Measurements from ENCODE around the gene PROB1.
"Not testable (repeated sequence)": the region's sequence is repeated elsewhere in the genome, so short reads cannot be mapped to it uniquely, and the experiment has no call there.

The PROB1 gene

GRCh38 chr5:139410993-139411828, 16.3 kb upstream of the PROB1 start:
- DNase-seq, result no peak

- DNase-seq, result no peak
These were observed 15.5 kb upstream of the PROB1 start for GRCh38 chr5:139410121-139410992.

- not testable (repeated sequence) for DNase-seq
These were observed 14.2 kb upstream of the PROB1 start for GRCh38 chr5:139409116-139409515.

GRCh38 chr5:139408191-139408590, 13.3 kb upstream of the PROB1 start:
- DNase-seq, result no peak

- DNase-seq, result no peak
These were observed 12.6 kb upstream of the PROB1 start for GRCh38 chr5:139407517-139407916.

- DNase-seq, result no peak
These were observed 12.1 kb upstream of the PROB1 start for GRCh38 chr5:139406963-139407362.

GRCh38 chr5:139404484-139404840, 9.6 kb upstream of the PROB1 start:
- DNase-seq, result no peak

GRCh38 chr5:139403787-139404483, 9.0 kb upstream of the PROB1 start, which contains the start of gene SPATA24:
Gene SPATA24, minus strand, starts transcription at chr5:139404089. Its CDS starts 29 bp downstream, at chr5:139404060.
- DNase-seq, result peak; percentile 91 to 95

GRCh38 chr5:139403418-139403786, 8.5 kb upstream of the PROB1 start:
- DNase-seq, result no peak

GRCh38 chr5:139402561-139403158, 7.8 kb upstream of the PROB1 start:
- no peak for DNase-seq

- DNase-seq, result no peak
These were observed 6.6 kb upstream of the PROB1 start for GRCh38 chr5:139401546-139401945.

- DNase-seq, result no peak
These were observed 4.7 kb upstream of the PROB1 start for GRCh38 chr5:139399501-139400121.

GRCh38 chr5:139397921-139398320, 3.0 kb upstream of the PROB1 start:
- DNase-seq, result no peak

GRCh38 chr5:139396691-139397090, 1.8 kb upstream of the PROB1 start:
- DNase-seq, result no peak

GRCh38 chr5:139395844-139396640, 1.1 kb upstream of the PROB1 start:
- no peak for DNase-seq

GRCh38 chr5:139394123-139394653, 716 bp downstream of the PROB1 start:
- DNase-seq, result peak in 1 of 2 donors; percentile 36

GRCh38 chr5:139393497-139394122, 1.3 kb downstream of the PROB1 start:
- DNase-seq, result no peak

GRCh38 chr5:139392678-139393496, 2.0 kb downstream of the PROB1 start:
- DNase-seq, result peak; percentile 69 to 84

GRCh38 chr5:139392324-139392677, 2.6 kb downstream of the PROB1 start:
- DNase-seq, result no peak

Data from bone marrow (tissue), 2 donors.